ENCODE measurements around the gene MMP13.

MMP13 gene

DNA sequence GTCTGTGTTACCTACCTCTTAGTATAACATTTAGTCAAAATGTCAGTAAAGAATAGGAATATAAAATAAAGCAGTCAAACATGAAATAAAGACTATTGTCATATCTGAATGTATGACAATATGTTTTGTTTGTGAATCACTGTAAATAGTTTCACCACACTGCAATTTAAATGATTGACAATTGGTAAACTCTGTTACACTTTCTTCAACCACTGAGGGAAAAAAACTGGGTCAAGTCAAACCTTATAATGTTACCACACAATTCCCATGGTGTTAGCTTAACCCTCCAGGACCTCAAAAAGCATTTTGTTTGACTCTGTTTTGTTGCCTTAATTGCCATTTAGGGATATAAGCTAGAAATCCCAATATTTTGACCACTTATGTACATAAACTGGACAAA lies 10.5 kb upstream of the MMP13 start:
- Mint-ChIP-seq H3K4me1 (ENCODE audit: low read depth) (no peaks in the 10 kb centered on the region), H3K27me3 (ENCODE audit: low read depth) (peaks cover 9% of the 10 kb centered on the region), H3K36me3 (ENCODE audit: low read depth) (no peaks in the 10 kb centered on the region), H3K27ac (no peak overlapping the region), H3K4me3 (no peak overlapping the region), H3K9me3 (no peaks in the 10 kb centered on the region)

DNA sequence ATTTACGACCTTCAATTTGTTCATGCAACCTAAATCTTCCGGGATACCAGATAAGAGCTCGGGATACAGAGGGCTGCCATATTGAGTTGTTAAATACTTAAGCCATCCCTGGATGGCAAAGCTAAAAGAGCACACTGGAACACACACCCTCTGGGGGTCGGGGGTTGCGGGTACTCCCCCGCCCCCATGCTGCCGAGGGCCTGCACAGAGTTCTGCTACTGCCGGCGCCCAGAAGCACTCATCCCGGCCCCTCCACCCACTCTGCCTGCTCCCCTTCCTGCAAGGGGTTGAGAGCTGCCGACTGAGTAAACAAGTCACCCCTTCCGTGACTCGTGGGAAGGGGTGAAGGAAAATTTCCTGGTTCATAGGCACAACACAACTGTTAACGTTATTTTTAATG lies 9.3 kb upstream of the MMP13 start:
- H3K27me3 Mint-ChIP-seq (ENCODE audit: low read depth) = peaks cover 8% of the 10 kb centered on the region
- no peaks in the 10 kb centered on the region for H3K36me3 Mint-ChIP-seq (ENCODE audit: low read depth)
- no peaks in the 10 kb centered on the region for H3K9me3 Mint-ChIP-seq
- H3K4me1 Mint-ChIP-seq (ENCODE audit: low read depth) = no peaks in the 10 kb centered on the region
- no peak overlapping the region for H3K4me3 Mint-ChIP-seq
- no peak overlapping the region for H3K27ac Mint-ChIP-seq

- no peak overlapping the region for H3K27ac Mint-ChIP-seq
- no peaks in the 10 kb centered on the region for H3K9me3 Mint-ChIP-seq
- no peaks in the 10 kb centered on the region for H3K36me3 Mint-ChIP-seq (ENCODE audit: low read depth)
- H3K4me1 Mint-ChIP-seq (ENCODE audit: low read depth) = no peaks in the 10 kb centered on the region
- no peak overlapping the region for H3K4me3 Mint-ChIP-seq
- peaks cover 12% of the 10 kb centered on the region for H3K27me3 Mint-ChIP-seq (ENCODE audit: low read depth)
Measured at GRCh38 chr11:102957953-102958352, 2.4 kb upstream of the MMP13 start.

- H3K27ac Mint-ChIP-seq = no peak overlapping the region
Measured at GRCh38 chr11:102950622-102951081, 4.9 kb downstream of the MMP13 start.

GRCh38 chr11:102946237-102946636 lies 9.3 kb downstream of the MMP13 start:
- Mint-ChIP-seq H3K27ac (no peak overlapping the region), H3K4me3 (no peak overlapping the region), H3K36me3 (ENCODE audit: low read depth) (no peaks in the 10 kb centered on the region), H3K9me3 (no peaks in the 10 kb centered on the region), H3K4me1 (ENCODE audit: low read depth) (no peaks in the 10 kb centered on the region), H3K27me3 (ENCODE audit: low read depth) (peaks cover 21% of the 10 kb centered on the region)

More at GRCh38 chr11:102950622-102951081, 4.9 kb downstream of the MMP13 start:
- Mint-ChIP-seq H3K4me3 (no peak overlapping the region), H3K27me3 (ENCODE audit: low read depth) (peaks cover 18% of the 10 kb centered on the region), H3K9me3 (no peaks in the 10 kb centered on the region), H3K4me1 (ENCODE audit: low read depth) (no peaks in the 10 kb centered on the region), H3K36me3 (ENCODE audit: low read depth) (no peaks in the 10 kb centered on the region)

- Mint-ChIP-seq H3K4me1 (ENCODE audit: low read depth) (peaks cover 2% of the 10 kb centered on the region), H3K27ac (no peak overlapping the region), H3K36me3 (ENCODE audit: low read depth) (no peaks in the 10 kb centered on the region), H3K27me3 (ENCODE audit: low read depth) (peaks cover 10% of the 10 kb centered on the region), H3K4me3 (no peak overlapping the region), H3K9me3 (no peaks in the 10 kb centered on the region)
Measured at GRCh38 chr11:102940714-102941588, 14.6 kb downstream of the MMP13 start.

GRCh38 chr11:102936864-102937509 lies 18.5 kb downstream of the MMP13 start:
- no peaks in the 10 kb centered on the region for H3K36me3 Mint-ChIP-seq (ENCODE audit: low read depth)

DNA sequence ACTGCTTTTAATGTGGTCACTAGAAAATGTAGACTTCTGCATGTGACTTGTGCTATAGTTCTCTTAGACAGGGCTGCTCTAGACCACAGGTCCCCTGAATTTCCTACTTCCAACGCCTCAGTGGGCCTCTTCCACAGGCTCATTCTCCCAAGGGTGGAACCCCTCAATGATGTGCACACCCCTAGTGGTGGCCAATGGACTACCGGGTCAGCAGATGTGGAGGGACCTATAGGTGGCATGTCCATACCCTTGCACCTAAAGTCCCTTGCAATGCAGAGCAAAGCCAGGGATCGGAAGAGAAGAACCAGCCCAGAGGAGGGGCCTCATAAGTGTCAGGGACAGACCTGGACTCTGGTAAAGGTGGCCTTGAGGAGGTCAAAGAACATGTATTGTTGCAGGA lies 20.0 kb downstream of the MMP13 start:
- H3K27ac Mint-ChIP-seq = no peak overlapping the region
- peaks cover 5% of the 10 kb centered on the region for H3K27me3 Mint-ChIP-seq (ENCODE audit: low read depth)
- H3K4me1 Mint-ChIP-seq (ENCODE audit: low read depth) = no peaks in the 10 kb centered on the region
- H3K9me3 Mint-ChIP-seq = no peaks in the 10 kb centered on the region
- H3K36me3 Mint-ChIP-seq (ENCODE audit: low read depth) = no peaks in the 10 kb centered on the region
- no peak overlapping the region for H3K4me3 Mint-ChIP-seq

More at GRCh38 chr11:102936864-102937509, 18.5 kb downstream of the MMP13 start:
- Mint-ChIP-seq H3K27ac (no peak overlapping the region), H3K4me1 (ENCODE audit: low read depth) (peaks cover 2% of the 10 kb centered on the region), H3K27me3 (ENCODE audit: low read depth) (peaks cover 7% of the 10 kb centered on the region), H3K4me3 (no peak overlapping the region), H3K9me3 (no peaks in the 10 kb centered on the region)

GRCh38 chr11:102934735-102935134 lies 20.8 kb downstream of the MMP13 start:
- H3K4me1 Mint-ChIP-seq (ENCODE audit: low read depth) = no peaks in the 10 kb centered on the region
- H3K9me3 Mint-ChIP-seq = no peaks in the 10 kb centered on the region

GRCh38 chr11:102933627-102934026 lies 21.9 kb downstream of the MMP13 start:
- Mint-ChIP-seq H3K27me3 (ENCODE audit: low read depth) (peaks cover 4% of the 10 kb centered on the region), H3K4me1 (ENCODE audit: low read depth) (no peaks in the 10 kb centered on the region), H3K4me3 (no peak overlapping the region), H3K9me3 (no peaks in the 10 kb centered on the region), H3K36me3 (ENCODE audit: low read depth) (no peaks in the 10 kb centered on the region), H3K27ac (no peak overlapping the region)

More at GRCh38 chr11:102934735-102935134, 20.8 kb downstream of the MMP13 start:
- H3K27me3 Mint-ChIP-seq (ENCODE audit: low read depth) = peaks cover 7% of the 10 kb centered on the region
- no peaks in the 10 kb centered on the region for H3K36me3 Mint-ChIP-seq (ENCODE audit: low read depth)
- no peak overlapping the region for H3K4me3 Mint-ChIP-seq
- no peak overlapping the region for H3K27ac Mint-ChIP-seq

GRCh38 chr11:102932678-102933077 lies 22.9 kb downstream of the MMP13 start:
- Mint-ChIP-seq H3K27me3 (ENCODE audit: low read depth) (peaks cover 4% of the 10 kb centered on the region), H3K4me3 (no peak overlapping the region), H3K9me3 (no peaks in the 10 kb centered on the region)

DNA sequence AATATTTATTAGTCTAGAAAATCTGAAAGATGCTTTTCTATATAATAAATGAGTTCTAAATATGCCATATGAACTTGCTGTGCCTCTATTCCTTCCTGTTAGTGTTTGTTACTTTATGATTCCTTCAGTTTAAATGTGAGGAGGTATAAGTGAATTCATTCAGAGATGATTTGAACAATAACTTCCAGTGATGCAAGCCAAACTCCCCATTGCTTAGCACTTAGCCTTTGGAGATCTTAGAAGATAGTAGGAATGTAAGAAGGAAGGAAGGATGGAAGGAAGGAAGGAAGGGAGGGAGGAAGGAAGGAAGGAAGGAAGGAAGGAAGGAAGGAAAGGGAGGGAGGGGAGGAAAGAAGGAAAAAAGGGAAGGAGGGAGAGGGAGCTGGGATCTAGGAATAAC lies 25.1 kb downstream of the MMP13 start:
- H3K4me3 Mint-ChIP-seq = no peak overlapping the region
- no peaks in the 10 kb centered on the region for H3K9me3 Mint-ChIP-seq
- H3K4me1 Mint-ChIP-seq (ENCODE audit: low read depth) = no peaks in the 10 kb centered on the region
- H3K36me3 Mint-ChIP-seq (ENCODE audit: low read depth) = no peaks in the 10 kb centered on the region
- H3K27ac Mint-ChIP-seq = no peak overlapping the region
- H3K27me3 Mint-ChIP-seq (ENCODE audit: low read depth) = peaks cover 4% of the 10 kb centered on the region

More at GRCh38 chr11:102932678-102933077, 22.9 kb downstream of the MMP13 start:
- Mint-ChIP-seq H3K4me1 (ENCODE audit: low read depth) (no peaks in the 10 kb centered on the region), H3K27ac (no peak overlapping the region), H3K36me3 (ENCODE audit: low read depth) (no peaks in the 10 kb centered on the region)

- Mint-ChIP-seq H3K9me3 (no peaks in the 10 kb centered on the region), H3K27me3 (ENCODE audit: low read depth) (peaks cover 4% of the 10 kb centered on the region), H3K4me1 (ENCODE audit: low read depth) (no peaks in the 10 kb centered on the region), H3K27ac (no peak overlapping the region), H3K4me3 (no peak overlapping the region), H3K36me3 (ENCODE audit: low read depth) (no peaks in the 10 kb centered on the region)
Measured at GRCh38 chr11:102929972-102930371, 25.6 kb downstream of the MMP13 start.

GRCh38 chr11:102929166-102929565 lies 26.4 kb downstream of the MMP13 start:
- Mint-ChIP-seq H3K27me3 (ENCODE audit: low read depth) (peaks cover 4% of the 10 kb centered on the region), H3K27ac (no peak overlapping the region), H3K4me3 (no peak overlapping the region), H3K36me3 (ENCODE audit: low read depth) (no peaks in the 10 kb centered on the region), H3K9me3 (no peaks in the 10 kb centered on the region), H3K4me1 (ENCODE audit: low read depth) (no peaks in the 10 kb centered on the region)

GRCh38 chr11:102928247-102928646 lies 27.3 kb downstream of the MMP13 start:
- Mint-ChIP-seq H3K27ac (no peak overlapping the region), H3K27me3 (ENCODE audit: low read depth) (peaks cover 4% of the 10 kb centered on the region), H3K4me3 (no peak overlapping the region), H3K9me3 (no peaks in the 10 kb centered on the region), H3K4me1 (ENCODE audit: low read depth) (no peaks in the 10 kb centered on the region), H3K36me3 (ENCODE audit: low read depth) (no peaks in the 10 kb centered on the region)
